NCI-H1417 treated with DMSO at 0.1 percent for 48 hours (cell line): Measurements from ENCODE around the gene ZFP57.

Source experiments
- DNase-seq: peaks from one replicate; lab custom pipeline; 2025; lab: John Stamatoyannopoulos, UW

The ZFP57 gene

GRCh38 chr6:29625337-29625930 is 55.5 kb downstream of the ZFP57 start:
- no peak for DNase-seq

- no peak for DNase-seq
These were observed 56.4 kb downstream of the ZFP57 start for GRCh38 chr6:29624520-29624961.
